SU-DHL-6 (cell line): ENCODE results near the gene NXN.

Source experiments
- H2AFZ ChIP-seq: fragments of 200-600 bp; sonication (generic); 2 replicates; pipeline ENCODE4 v1.6.1; 2014; ENCODE audit warnings: low read depth, mild to moderate bottlenecking, moderate library complexity, mixed read lengths, antibody characterized with exemption, low read length; ENCODE audit not compliant: severe bottlenecking
- H3F3A ChIP-seq: fragments of 200-600 bp; shearing (Covaris generic); 2 replicates; pipeline ENCODE4 v1.6.0; 2016; ENCODE audit warnings: antibody characterized with exemption, mild to moderate bottlenecking; ENCODE audit not compliant: insufficient read depth
- H3K27ac ChIP-seq: fragments of 200-600 bp; sonication (generic); 2 replicates; pipeline ENCODE4 v1.5.1; 2016; ENCODE audit warnings: low read depth, mild to moderate bottlenecking, low read length, moderate library complexity, mixed read lengths
- H3K27me3 ChIP-seq: fragments of 200-600 bp; sonication (generic), shearing (Covaris generic); 2 replicates; pipeline ENCODE4 v1.6.0; 2014; ENCODE audit warnings: mild to moderate bottlenecking, low read length
- H3K36me3 ChIP-seq: fragments of 200-600 bp; sonication (generic); 2 replicates; pipeline ENCODE4 v1.6.1; 2014; ENCODE audit warnings: mild to moderate bottlenecking, low read length, mixed read lengths
- H3K4me2 ChIP-seq: fragments of 300-600, 200-600 bp; shearing (Covaris generic), sonication (generic); 2 replicates; pipeline ENCODE4 v1.6.0; 2014; ENCODE audit warnings: low read length, low read depth, mild to moderate bottlenecking; ENCODE audit not compliant: poor library complexity, severe bottlenecking
- H3K4me3 ChIP-seq: fragments of 200-600 bp; sonication (generic); 2 replicates; pipeline ENCODE4 v1.5.1; 2014; ENCODE audit warnings: antibody characterized with exemption, low read length, mild to moderate bottlenecking, mixed read lengths; ENCODE audit not compliant: insufficient read depth, poor library complexity, severe bottlenecking
- H3K79me2 ChIP-seq: fragments of 200-600 bp; sonication (generic); 2 replicates; pipeline ENCODE4 v1.6.1; 2014; ENCODE audit warnings: mild to moderate bottlenecking, low read length, moderate library complexity; ENCODE audit not compliant: insufficient read depth
- H3K9ac ChIP-seq: fragments of 200-600 bp; sonication (generic); 2 replicates; pipeline ENCODE4 v1.7.0; 2014; ENCODE audit warnings: mild to moderate bottlenecking, low read length
- H3K9me2 ChIP-seq: fragments of 200-600 bp; sonication (generic); replicated peaks from 2 replicates; pipeline ENCODE4 v1.6.1; 2014; ENCODE audit warnings: low read length; ENCODE audit not compliant: insufficient read depth
- H3K9me3 ChIP-seq: fragments of 200-600 bp; sonication (generic); 2 replicates; pipeline ENCODE4 v1.6.1; 2014; ENCODE audit warnings: low read length, mixed read lengths; ENCODE audit not compliant: insufficient read depth
- H4K20me1 ChIP-seq: fragments of 200-600 bp; sonication (generic); 2 replicates; pipeline ENCODE4 v1.6.1; 2014; ENCODE audit warnings: low read depth, mild to moderate bottlenecking, antibody characterized with exemption, low read length, moderate library complexity, mixed read lengths
- EZH2phosphoT487 ChIP-seq: fragments of 200-600 bp; sonication (generic), shearing (Covaris generic); conservative IDR thresholded peaks from 2 replicates; pipeline ENCODE4 v1.6.1; 2018; ENCODE audit warnings: mild to moderate bottlenecking, antibody characterized with exemption, low read length, moderate library complexity, mixed read lengths
- TF ChIP-seq, protein P1 (sequence below): fragments of 200-600 bp; sonication (generic); IDR thresholded peaks from one replicate; pipeline ENCODE4 v1.5.1; 2017; ENCODE audit warnings: antibody characterized with exemption, mild to moderate bottlenecking, low read length, moderate library complexity; ENCODE audit not compliant: insufficient read depth, poor library complexity, severe bottlenecking

The NXN gene

DNA sequence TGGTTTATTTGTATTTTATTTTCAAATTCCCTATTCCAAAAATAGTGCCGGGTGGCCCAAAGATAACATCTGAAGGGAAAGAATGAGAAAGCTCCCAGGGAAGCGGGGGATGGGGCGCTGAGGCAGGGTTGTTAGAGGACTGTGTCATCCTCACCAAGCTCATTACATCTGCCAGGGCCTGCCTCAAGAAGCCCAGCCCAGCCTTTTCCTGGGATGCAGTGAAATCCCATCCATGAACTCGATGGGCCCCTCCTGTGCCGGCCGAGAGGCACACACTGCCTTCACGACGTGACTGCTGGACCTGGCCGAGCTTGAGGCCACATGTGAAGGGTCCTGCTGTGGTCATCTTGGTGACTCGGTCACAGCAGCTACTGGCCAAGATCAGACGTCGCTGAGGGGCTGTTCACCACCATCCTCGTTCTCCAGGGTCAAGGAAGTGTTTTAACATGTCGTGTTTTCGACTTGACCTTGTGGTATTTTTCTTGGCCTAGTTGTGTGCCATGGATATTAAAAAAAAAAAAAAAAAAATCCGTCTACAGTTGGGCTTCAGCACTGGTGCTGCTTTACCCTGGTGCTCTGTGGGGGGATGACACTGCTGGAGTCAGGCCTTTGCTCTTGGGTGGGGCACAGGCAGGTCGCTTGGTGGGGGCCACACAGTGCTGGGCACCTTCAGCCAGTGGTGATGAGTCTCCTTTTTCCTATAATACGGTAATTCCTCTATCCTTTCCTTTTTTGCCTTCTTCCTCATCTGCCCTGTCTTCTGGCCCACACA, 22.2 kb upstream of the NXN start:
- H3K27ac ChIP-seq, result no peak overlapping the region
- peaks cover 9% of the 10 kb centered on the region; the same call in 1 of the 2 replicates for H3F3A ChIP-seq

DNA sequence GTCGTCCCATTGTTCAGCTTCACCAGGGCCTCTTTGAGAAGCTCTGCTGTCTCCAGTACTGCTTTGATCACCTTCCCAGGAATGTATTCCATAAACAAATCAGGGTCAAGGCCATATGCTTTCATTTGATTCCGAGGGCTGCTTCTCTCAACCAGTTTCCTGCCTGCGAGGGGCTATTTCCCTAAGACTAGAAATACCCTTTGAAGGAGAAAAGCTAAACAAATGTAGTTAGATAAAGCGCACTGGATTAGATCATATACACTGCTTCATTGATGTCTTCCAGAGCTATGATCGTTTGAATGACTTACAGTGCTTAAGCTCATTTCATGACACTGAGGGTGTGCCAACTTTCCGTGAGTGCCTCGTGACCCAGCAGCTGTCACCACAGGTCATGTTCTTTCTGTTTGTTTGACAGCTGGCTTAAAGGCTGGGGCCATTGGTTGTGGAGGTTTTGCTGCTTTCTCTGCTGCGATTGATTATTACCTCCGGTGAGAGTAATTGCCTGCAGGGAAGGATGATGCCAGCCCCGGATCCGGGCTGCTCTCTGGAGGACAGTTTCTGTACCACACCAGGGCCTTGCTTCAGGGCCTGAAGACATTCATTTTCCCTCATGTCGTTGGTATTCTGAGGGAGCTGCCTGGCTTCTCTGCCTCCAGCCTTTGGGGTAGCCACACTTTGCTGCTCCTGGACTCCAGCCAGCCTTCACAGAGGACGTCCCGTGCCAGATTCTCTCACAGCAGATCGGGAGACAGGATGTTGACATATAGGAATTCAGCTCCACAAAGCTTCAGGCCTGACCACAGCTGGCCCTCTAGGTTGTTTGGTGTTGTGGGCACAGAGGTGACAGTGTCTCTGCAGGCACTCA, 21.3 kb upstream of the NXN start:
- no peaks in the 10 kb centered on the region for H3K27me3 ChIP-seq
- peaks cover 5% of the 10 kb centered on the region; the same call in 1 of the 2 replicates for H4K20me1 ChIP-seq
- H3K4me2 ChIP-seq, result no peak overlapping the region
- no peak overlapping the region for H3K9ac ChIP-seq
- no peaks in the 10 kb centered on the region for H3K9me3 ChIP-seq
- TF ChIP-seq, protein P1, sequence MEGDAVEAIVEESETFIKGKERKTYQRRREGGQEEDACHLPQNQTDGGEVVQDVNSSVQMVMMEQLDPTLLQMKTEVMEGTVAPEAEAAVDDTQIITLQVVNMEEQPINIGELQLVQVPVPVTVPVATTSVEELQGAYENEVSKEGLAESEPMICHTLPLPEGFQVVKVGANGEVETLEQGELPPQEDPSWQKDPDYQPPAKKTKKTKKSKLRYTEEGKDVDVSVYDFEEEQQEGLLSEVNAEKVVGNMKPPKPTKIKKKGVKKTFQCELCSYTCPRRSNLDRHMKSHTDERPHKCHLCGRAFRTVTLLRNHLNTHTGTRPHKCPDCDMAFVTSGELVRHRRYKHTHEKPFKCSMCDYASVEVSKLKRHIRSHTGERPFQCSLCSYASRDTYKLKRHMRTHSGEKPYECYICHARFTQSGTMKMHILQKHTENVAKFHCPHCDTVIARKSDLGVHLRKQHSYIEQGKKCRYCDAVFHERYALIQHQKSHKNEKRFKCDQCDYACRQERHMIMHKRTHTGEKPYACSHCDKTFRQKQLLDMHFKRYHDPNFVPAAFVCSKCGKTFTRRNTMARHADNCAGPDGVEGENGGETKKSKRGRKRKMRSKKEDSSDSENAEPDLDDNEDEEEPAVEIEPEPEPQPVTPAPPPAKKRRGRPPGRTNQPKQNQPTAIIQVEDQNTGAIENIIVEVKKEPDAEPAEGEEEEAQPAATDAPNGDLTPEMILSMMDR, result no peak
- TF ChIP-seq EZH2phosphoT487, result no peak
- H3F3A ChIP-seq, result peaks cover 9% of the 10 kb centered on the region; the same call in 1 of the 2 replicates
- no peaks in the 10 kb centered on the region for H3K36me3 ChIP-seq
- H2AFZ ChIP-seq, result no peak overlapping the region
- H3K9me2 ChIP-seq, result no peaks in the 10 kb centered on the region
- 0 out of 2 replicates have a peak, but pooled peaks cover 8% of the 10 kb centered on the region for H3K79me2 ChIP-seq
- H3K4me3 ChIP-seq, result no peak overlapping the region
- no peak overlapping the region for H3K27ac ChIP-seq

More for the DNA sequence above, 22.2 kb upstream of the NXN start:
- H4K20me1 ChIP-seq, result peaks cover 5% of the 10 kb centered on the region; the same call in 1 of the 2 replicates
- no peaks in the 10 kb centered on the region for H3K9me3 ChIP-seq
- H3K9me2 ChIP-seq, result no peaks in the 10 kb centered on the region
- no peak overlapping the region for H3K9ac ChIP-seq
- TF ChIP-seq, protein P1, result no peak
- TF ChIP-seq EZH2phosphoT487, result no peak
- H2AFZ ChIP-seq, result no peak overlapping the region
- H3K79me2 ChIP-seq, result 0 out of 2 replicates have a peak, but pooled peaks cover 8% of the 10 kb centered on the region
- H3K36me3 ChIP-seq, result no peaks in the 10 kb centered on the region
- no peaks in the 10 kb centered on the region for H3K27me3 ChIP-seq
- H3K4me3 ChIP-seq, result no peak overlapping the region
- H3K4me2 ChIP-seq, result no peak overlapping the region

DNA sequence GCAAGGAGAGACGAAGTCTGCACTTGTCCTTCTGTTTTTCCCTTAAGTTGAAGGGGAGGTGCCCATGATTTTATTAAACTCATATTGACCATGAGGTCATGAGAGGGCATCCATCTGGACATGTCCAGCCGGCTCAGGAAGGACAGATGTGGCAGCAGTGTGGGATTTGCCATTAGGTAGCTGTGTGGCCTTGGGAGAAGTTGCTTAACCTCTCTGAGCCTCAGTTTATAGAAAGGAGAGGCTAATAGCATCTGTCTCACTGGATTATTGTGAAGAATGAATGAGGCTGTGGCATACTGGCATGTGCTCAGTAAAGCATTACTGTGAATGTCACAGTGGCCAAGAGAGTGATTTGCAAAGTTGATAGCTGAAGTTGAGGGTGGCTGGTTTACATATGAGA, 18.5 kb upstream of the NXN start:
- Histone ChIP-seq H2AFZ (no peak overlapping the region), H3K9me3 (peaks cover 17% of the 10 kb centered on the region; the same call in 1 of the 2 replicates), H3K36me3 (no peaks in the 10 kb centered on the region), H3K4me2 (peak overlapping the region; percentile 71), H3K27ac (no peak overlapping the region), H3K4me3 (peak overlapping the region; percentile 75), H3K9ac (peak overlapping the region; percentile 84), H3K9me2 (no peaks in the 10 kb centered on the region), H4K20me1 (peaks cover 5% of the 10 kb centered on the region; the same call in 1 of the 2 replicates), H3K27me3 (no peaks in the 10 kb centered on the region), H3K79me2 (0 out of 2 replicates have a peak, but pooled peaks cover 8% of the 10 kb centered on the region), H3F3A (peaks cover 9% of the 10 kb centered on the region; the same call in 1 of the 2 replicates)
- TF ChIP-seq EZH2phosphoT487, result no peak
